PC-3 (cell line): ENCODE measurements around the gene JARID2. TPM values are rescaled to one million over a fixed set of nuclear protein-coding genes. Genes with fewer than 3 reads are reported as not detected.

Experiments used
- ATAC-seq: fragments of 200-7000 bp; cut with Tn5 transposase; 2 replicates; pipeline ENCODE4 v1.9.1; 2020; ENCODE audit warnings: mild to moderate bottlenecking, moderate library complexity
- BruUV-seq: library from RNA; stranded (reverse); fragments of 400-500 nt; replicated peaks from 2 replicates; lab custom pipeline; 2021; lab: Mats Ljungman, UMichigan
- CTCF ChIA-PET: fragments of 300-600 bp; sonication (Branson Sonifier 250); formaldehyde crosslinking; loops from one replicate; lab custom pipeline; 2022; ENCODE audit warnings: antibody characterized with exemption; lab: Charles Lee
- POLR2A ChIA-PET: fragments of 300-600 bp; sonication (Branson Sonifier 250); formaldehyde crosslinking; loops from one replicate; lab custom pipeline; 2022; ENCODE audit warnings: antibody characterized with exemption; ENCODE audit not compliant: unreplicated experiment; lab: Charles Lee
- DNase-seq: peaks from one replicate; pipeline ENCODE4 v3.0.0-alpha.2; 2015
- H2AFZ ChIP-seq: fragments of 300-600 bp; sonication (generic); 2 replicates; pipeline ENCODE4 v1.6.0; 2016; ENCODE audit warnings: antibody characterized with exemption, low read length
- H3F3A ChIP-seq: fragments of 300-600 bp; sonication (generic); one replicate; pipeline ENCODE4 v1.6.0; 2017; ENCODE audit warnings: antibody characterized with exemption, low read length, control low read depth, mild to moderate bottlenecking; ENCODE audit not compliant: unreplicated experiment
- H3K27ac ChIP-seq: fragments of 300-600 bp; sonication (generic); 2 replicates; pipeline ENCODE4 v1.5.1; 2016; ENCODE audit warnings: mild to moderate bottlenecking, low read length
- H3K27me3 ChIP-seq: fragments of 300-600 bp; sonication (generic); 2 replicates; pipeline ENCODE4 v1.6.1; 2016; ENCODE audit warnings: low read length, mixed read lengths
- H3K36me3 ChIP-seq: fragments of 300-600 bp; sonication (generic); 2 replicates; pipeline ENCODE4 v1.6.1; 2016; ENCODE audit warnings: low read depth, mixed run types, low read length, mixed read lengths
- H3K4me1 ChIP-seq: fragments of 300-600 bp; sonication (generic); 2 replicates; pipeline ENCODE4 v1.5.1; 2016; ENCODE audit warnings: low read length; ENCODE audit not compliant: insufficient read depth
- H3K4me2 ChIP-seq: fragments of 300-600 bp; sonication (generic); 2 replicates; pipeline ENCODE4 v1.6.0; 2016; ENCODE audit warnings: low read length
- H3K4me3 ChIP-seq: fragments of 300-600 bp; sonication (generic); 2 replicates; pipeline ENCODE4 v1.5.1; 2016; ENCODE audit warnings: mild to moderate bottlenecking, low read length, mixed read lengths
- H3K79me2 ChIP-seq: fragments of 300-600 bp; sonication (generic); 2 replicates; pipeline ENCODE4 v1.6.1; 2017; ENCODE audit warnings: low read length, mixed read lengths
- H3K9ac ChIP-seq: fragments of 300-600 bp; sonication (generic); 2 replicates; pipeline ENCODE4 v1.6.0; 2016; ENCODE audit warnings: mild to moderate bottlenecking, low read length
- H3K9me2 ChIP-seq: fragments of 300-600 bp; sonication (generic); replicated peaks from 2 replicates; pipeline ENCODE4 v1.6.1; 2016; ENCODE audit warnings: mixed run types, low read length, mixed read lengths
- H3K9me3 ChIP-seq: fragments of 300-600 bp; sonication (generic); 2 replicates; pipeline ENCODE4 v1.6.1; 2016; ENCODE audit warnings: low read length, mixed read lengths
- H4K20me1 ChIP-seq: fragments of 300-600 bp; sonication (generic); 2 replicates; pipeline ENCODE4 v1.6.1; 2016; ENCODE audit warnings: low read length, mixed read lengths
- CTCF ChIP-seq: fragments of 300-600 bp; sonication (generic); conservative IDR thresholded peaks from 2 replicates; pipeline ENCODE4 v1.5.1; 2017; ENCODE audit warnings: antibody characterized with exemption, low read depth, mild to moderate bottlenecking, low read length
- EZH2 ChIP-seq: fragments of 300-600 bp; sonication (generic); IDR thresholded peaks from one replicate; pipeline ENCODE4 v1.6.1; 2017; ENCODE audit warnings: antibody characterized with exemption, mild to moderate bottlenecking, low read length; ENCODE audit not compliant: unreplicated experiment
- EZH2phosphoT487 ChIP-seq: fragments of 300-600 bp; sonication (generic); IDR thresholded peaks from 2 replicates; pipeline ENCODE4 v1.6.1; 2018; ENCODE audit warnings: mild to moderate bottlenecking, antibody characterized with exemption, low read length, borderline replicate concordance
- intact Hi-C: fragments of 100-400 bp; cut with micrococcal nuclease; formaldehyde crosslinking; loops from 2 replicates; pipeline ENCODE4 v1.9.0; 2023
- total RNA-seq: library from RNA; depleted of rRNA; stranded (reverse); fragments of >200 nt; gene quantifications from 2 replicates; pipeline ENCODE4 v1.2.3, GENCODE V29; 2014

Gene JARID2
- total RNA-seq, 1 experiment from 2014 or later = 11.0 TPM

GRCh38 chr6:15470746-15471145 is 224.9 kb downstream of the JARID2 start:
- ATAC-seq = no peak
- Histone ChIP-seq H3F3A (no peaks in the 10 kb centered on the region), H3K79me2 (peaks cover 6% of the 10 kb centered on the region; the same call in 1 of the 2 replicates), H3K36me3 (peaks cover 8% of the 10 kb centered on the region), H2AFZ (no peak overlapping the region), H3K9me2 (no peaks in the 10 kb centered on the region), H3K4me2 (no peak overlapping the region), H3K9me3 (no peaks in the 10 kb centered on the region), H3K27me3 (no peaks in the 10 kb centered on the region), H3K27ac (no peak overlapping the region), H4K20me1 (no peaks in the 10 kb centered on the region), H3K9ac (no peak overlapping the region), H3K4me3 (no peak overlapping the region), H3K4me1 (0 out of 2 replicates have a peak, but pooled peaks cover 3% of the 10 kb centered on the region)
- no peak for DNase-seq
- TF ChIP-seq EZH2phosphoT487 (no peak), CTCF (no peak), EZH2 (no peak)
- POLR2A ChIA-PET = no interaction called here
- BruUV-seq = no TSS peak
- intact Hi-C loops = no loop called here
- CTCF ChIA-PET = no interaction called here

GRCh38 chr6:15472621-15473020 is 226.8 kb downstream of the JARID2 start:
- peaks cover 8% of the 10 kb centered on the region for H3K36me3 ChIP-seq
- no peak overlapping the region for H3K27ac ChIP-seq
- no peaks in the 10 kb centered on the region for H4K20me1 ChIP-seq
- no TSS peak for BruUV-seq
- ChIA-PET CTCF (no interaction called here), POLR2A (no interaction called here)
- H3K9ac ChIP-seq = no peak overlapping the region
- intact Hi-C loops = no loop called here
- H3K4me3 ChIP-seq = no peak overlapping the region
- ATAC-seq = no peak
- TF ChIP-seq EZH2phosphoT487 = no peak
- TF ChIP-seq CTCF = no peak
- TF ChIP-seq EZH2 = no peak
- DNase-seq = no peak
- H2AFZ ChIP-seq = no peak overlapping the region
- no peak overlapping the region for H3K4me2 ChIP-seq
- no peaks in the 10 kb centered on the region for H3K79me2 ChIP-seq
- H3K4me1 ChIP-seq = 0 out of 2 replicates have a peak, but pooled peaks cover 3% of the 10 kb centered on the region
- no peaks in the 10 kb centered on the region for H3K27me3 ChIP-seq
- no peaks in the 10 kb centered on the region for H3K9me3 ChIP-seq
- no peaks in the 10 kb centered on the region for H3F3A ChIP-seq
- H3K9me2 ChIP-seq = no peaks in the 10 kb centered on the region

- Histone ChIP-seq H3K4me3 (no peak overlapping the region), H3K27ac (no peak overlapping the region), H3K79me2 (0 out of 2 replicates have a peak, but pooled peaks cover 5% of the 10 kb centered on the region), H3F3A (no peaks in the 10 kb centered on the region), H3K36me3 (peaks cover 8% of the 10 kb centered on the region), H2AFZ (no peak overlapping the region), H3K4me1 (0 out of 2 replicates have a peak, but pooled peaks cover 6% of the 10 kb centered on the region), H3K9ac (no peak overlapping the region), H3K9me2 (no peaks in the 10 kb centered on the region), H3K4me2 (no peak overlapping the region), H4K20me1 (no peaks in the 10 kb centered on the region), H3K27me3 (no peaks in the 10 kb centered on the region), H3K9me3 (no peaks in the 10 kb centered on the region)
- no peak for TF ChIP-seq CTCF
- TF ChIP-seq EZH2 = no peak
- TF ChIP-seq EZH2phosphoT487 = no peak
- CTCF ChIA-PET = no interaction called here
- no TSS peak for BruUV-seq
- DNase-seq (no peak), ATAC-seq (no peak)
- intact Hi-C loops = no loop called here
- POLR2A ChIA-PET = no interaction called here
Measured at GRCh38 chr6:15473174-15473573, 227.3 kb downstream of the JARID2 start.
